SK-N-SH (cell line): ENCODE results near the gene FADS1. TPM values are rescaled to one million over a fixed set of nuclear protein-coding genes. Genes with fewer than 3 reads are reported as not detected.

Experiments
- CTCF ChIA-PET: fragments of 300-600, 350-600 bp; formaldehyde crosslinking; extraction: SDS; loops from one replicate; lab custom pipeline; 2021; lab: Yijun Ruan, JAX
- POLR2A ChIA-PET: fragments of 350-600 bp; sonication (Branson Sonifier 250); formaldehyde crosslinking; extraction: SDS; loops from one replicate; lab custom pipeline; 2020; ENCODE audit warnings: antibody characterized with exemption, inconsistent platforms; lab: Yijun Ruan, JAX
- DNase-seq: peaks from one replicate; pipeline ENCODE4 v3.0.0; 2012
- H2AFZ ChIP-seq: fragments of 200-600 bp; sonication (generic); 2 replicates; pipeline ENCODE4 v1.8.1; 2016; ENCODE audit warnings: antibody characterized with exemption, mild to moderate bottlenecking, low read depth
- H3F3A ChIP-seq: fragments of 200-600 bp; sonication (generic); replicated peaks from 2 replicates; pipeline ENCODE3; 2016; ENCODE audit warnings: antibody characterized with exemption, mild to moderate bottlenecking; ENCODE audit not compliant: insufficient read depth
- H3K27ac ChIP-seq, 2 experiments: fragments of 200-500 bp in 1 of 2; fragments of 200-600 bp in 1 of 2; sonication (Bioruptor generic) in 1 of 2; sonication (generic), shearing (Covaris generic) in 1 of 2; 2 replicates each; pipeline versions ENCODE4 v1.5.1 to v1.6.1; 2014 to 2016; ENCODE audit warnings: low read depth in 2 of 2, inconsistent platforms in 1 of 2, low read length in 1 of 2, mild to moderate bottlenecking in 1 of 2, mixed read lengths in 1 of 2
- H3K27me3 ChIP-seq: fragments of 200-600 bp; sonication (generic), shearing (Covaris generic); 2 replicates; pipeline ENCODE4 v1.6.1; 2016; ENCODE audit warnings: mixed run types; ENCODE audit not compliant: insufficient read depth
- H3K36me3 ChIP-seq, 2 experiments: fragments of 200-500 bp in 1 of 2; fragments of 200-600 bp in 1 of 2; sonication (Bioruptor generic) in 1 of 2; sonication (generic) in 1 of 2; replicated peaks in 1 of 2; 2 replicates each; pipeline versions ENCODE3 to v1.5.1; 2014 to 2016; ENCODE audit warnings: low read length in 1 of 2, mild to moderate bottlenecking in 1 of 2; ENCODE audit not compliant: insufficient read depth in 2 of 2, control insufficient read depth in 1 of 2
- H3K4me1 ChIP-seq, 2 experiments: fragments of 200-500 bp in 1 of 2; fragments of 200-600 bp in 1 of 2; sonication (Bioruptor generic) in 1 of 2; sonication (generic), shearing (Covaris generic) in 1 of 2; 2 replicates each; pipeline versions ENCODE4 v1.5.1 to v1.6.1; 2014 to 2016; ENCODE audit warnings: low read depth in 1 of 2, low read length in 1 of 2, mixed run types in 1 of 2; ENCODE audit not compliant: insufficient read depth in 2 of 2, control insufficient read depth in 1 of 2
- H3K4me2 ChIP-seq: fragments of 200-600 bp; sonication (generic), shearing (Covaris generic); 2 replicates; pipeline ENCODE4 v1.6.1; 2017; ENCODE audit warnings: mixed run types
- H3K4me3 ChIP-seq, 2 experiments: fragments of 200-500 bp in 1 of 2; fragments of 200-600 bp in 1 of 2; sonication (Bioruptor generic) in 1 of 2; sonication (generic), shearing (Covaris generic) in 1 of 2; 2 replicates each; pipeline versions ENCODE4 v1.5.1 to v1.8.1; 2014 to 2016; ENCODE audit warnings: low read depth in 2 of 2, inconsistent platforms in 1 of 2, low read length in 1 of 2, mild to moderate bottlenecking in 1 of 2, mixed read lengths in 1 of 2, moderate library complexity in 1 of 2
- H3K79me2 ChIP-seq: fragments of 200-600 bp; sonication (generic); 2 replicates; pipeline ENCODE4 v1.8.1; 2017; ENCODE audit warnings: mild to moderate bottlenecking; ENCODE audit not compliant: insufficient read depth
- H3K9ac ChIP-seq: fragments of 200-600 bp; sonication (generic); 2 replicates; pipeline ENCODE4 v1.6.1; 2017; ENCODE audit warnings: mixed run types
- H3K9me2 ChIP-seq: fragments of 200-600 bp; sonication (generic); 2 replicates; pipeline ENCODE4 v1.6.1; 2017; ENCODE audit warnings: mixed run types
- H3K9me3 ChIP-seq: fragments of 200-600 bp; sonication (generic); 2 replicates; pipeline ENCODE4 v1.6.1; 2017; ENCODE audit warnings: mixed run types, mild to moderate bottlenecking, moderate library complexity
- H4K20me1 ChIP-seq: fragments of 200-600 bp; sonication (generic); 2 replicates; pipeline ENCODE4 v1.6.1; 2017; ENCODE audit warnings: mild to moderate bottlenecking, mixed run types; ENCODE audit not compliant: insufficient read depth
- CHD2 ChIP-seq: fragments of 150-350 bp; IDR thresholded peaks from 2 replicates; pipeline ENCODE4 v1.6.1; 2018; ENCODE audit warnings: low read length; ENCODE audit not compliant: partially characterized antibody
- ELF1 ChIP-seq: IDR thresholded peaks from 2 replicates; pipeline ENCODE4 v1.4.0; 2012
- EP300 ChIP-seq, 2 experiments: IDR thresholded peaks; 2 replicates each; pipeline versions ENCODE4 v1.4.0 to v1.6.1; 2012; ENCODE audit warnings: borderline replicate concordance in 1 of 2, low read depth in 1 of 2, low read length in 1 of 2
- EZH2phosphoT487 ChIP-seq: fragments of 200-600 bp; sonication (generic); IDR thresholded peaks from 2 replicates; pipeline ENCODE4 v1.6.1; 2017; ENCODE audit warnings: low read depth, mixed run types, mild to moderate bottlenecking, antibody characterized with exemption, moderate library complexity, borderline replicate concordance
- FOSL2 ChIP-seq: IDR thresholded peaks from 2 replicates; pipeline ENCODE4 v1.4.0; 2012; ENCODE audit warnings: low read depth, mild to moderate bottlenecking, moderate library complexity, borderline replicate concordance
- FOXM1 ChIP-seq: IDR thresholded peaks from 2 replicates; pipeline ENCODE4 v1.4.0; 2012; ENCODE audit warnings: low read depth, mild to moderate bottlenecking
- GABPA ChIP-seq: IDR thresholded peaks from 2 replicates; pipeline ENCODE4 v1.4.0; 2012; ENCODE audit warnings: low read depth, mild to moderate bottlenecking
- JUND ChIP-seq: IDR thresholded peaks from 2 replicates; pipeline ENCODE4 v1.4.0; 2012
- MAX ChIP-seq: IDR thresholded peaks from 2 replicates; pipeline ENCODE4 v1.4.0; 2012; ENCODE audit warnings: low read depth
- MEF2A ChIP-seq: IDR thresholded peaks from 2 replicates; pipeline ENCODE4 v1.4.0; 2012; ENCODE audit warnings: low read depth, borderline replicate concordance
- MXI1 ChIP-seq: IDR thresholded peaks from 2 replicates; pipeline ENCODE4 v1.6.1; 2012; ENCODE audit warnings: mild to moderate bottlenecking, low read depth, low read length, improper control_type of control experiment
- NFIC ChIP-seq: IDR thresholded peaks from 2 replicates; pipeline ENCODE4 v1.4.0; 2012; ENCODE audit warnings: borderline replicate concordance
- NRF1 ChIP-seq: IDR thresholded peaks from 2 replicates; pipeline ENCODE4 v1.6.1; 2012; ENCODE audit warnings: low read depth, mild to moderate bottlenecking, low read length
- PBX3 ChIP-seq: IDR thresholded peaks from 2 replicates; pipeline ENCODE4; 2012
- POLR2AphosphoS5 ChIP-seq: IDR thresholded peaks from 2 replicates; pipeline ENCODE4 v1.6.1; 2012; ENCODE audit warnings: low read depth, low read length
- RCOR1 ChIP-seq: fragments of 150-350 bp; IDR thresholded peaks from 2 replicates; pipeline ENCODE4 v1.6.1; 2017; ENCODE audit warnings: antibody characterized with exemption, low read length
- RXRA ChIP-seq: IDR thresholded peaks from 2 replicates; pipeline ENCODE4 v1.4.0; 2012; ENCODE audit warnings: low read depth, mild to moderate bottlenecking, borderline replicate concordance
- SMC3 ChIP-seq: IDR thresholded peaks from 2 replicates; pipeline ENCODE4 v1.6.1; 2012; ENCODE audit warnings: low read depth, low read length, improper control_type of control experiment
- TAF1 ChIP-seq: IDR thresholded peaks from 2 replicates; pipeline ENCODE4 v1.6.1; 2012; ENCODE audit warnings: low read depth, mild to moderate bottlenecking, low read length, moderate library complexity, borderline replicate concordance
- TCF12 ChIP-seq: IDR thresholded peaks from 2 replicates; pipeline ENCODE4 v1.4.0; 2012
- TEAD4 ChIP-seq: IDR thresholded peaks from 2 replicates; pipeline ENCODE4 v1.4.0; 2012; ENCODE audit warnings: mild to moderate bottlenecking, borderline replicate concordance; ENCODE audit not compliant: insufficient read depth
- USF1 ChIP-seq: IDR thresholded peaks from 2 replicates; pipeline ENCODE4 v1.4.0; 2012; ENCODE audit warnings: low read depth, borderline replicate concordance
- USF2 ChIP-seq: fragments of 150-350 bp; IDR thresholded peaks from 2 replicates; pipeline ENCODE4 v1.6.1; 2017; ENCODE audit warnings: antibody characterized with exemption, low read length, low read depth, borderline replicate concordance
- YY1 ChIP-seq: IDR thresholded peaks from 2 replicates; pipeline ENCODE4 v1.4.0; 2012; ENCODE audit warnings: low read depth, mild to moderate bottlenecking
- WGBS: methylation state at CpG from one replicate; pipeline ENCODE4 v1.1.6; 2017; ENCODE audit warnings: low lambda C conversion rate; 5-methylcytosine and 5-hydroxymethylcytosine counted together
- polyA plus RNA-seq, 3 experiments: library from polyadenylated mRNA; depleted of rRNA; stranded (reverse); fragments of >200 nt; gene quantifications; 2 replicates each; pipeline ENCODE4 v1.2.3, GENCODE V29; 2012

FADS1 gene
- polyA plus RNA-seq, 1 of the 3 experiments (the other 2 are of a cell fraction) = 20.6 TPM

- TF ChIP-seq MAX = no peak
- TF ChIP-seq EZH2phosphoT487 = no peak
- no peak for TF ChIP-seq ELF1
- TF ChIP-seq RXRA = no peak
- no peak for TF ChIP-seq JUND
- TF ChIP-seq SMC3 = no peak
- no peak for TF ChIP-seq EP300 (IDR thresholded peaks at IDR 0.05; ENCODE audit: borderline replicate concordance in 1 of 2, low read depth in 1 of 2, low read length in 1 of 2)
- no peak for TF ChIP-seq POLR2AphosphoS5
- TF ChIP-seq FOSL2 = no peak
- no peak for TF ChIP-seq TEAD4
These were observed 38.4 kb downstream of the FADS1 start (continued) for GRCh38 chr11:61778357-61778886.

GRCh38 chr11:61777234-61778090 is 39.3 kb downstream of the FADS1 start:
- Histone ChIP-seq H3K27ac (no peak overlapping the region), H3F3A (no peaks in the 10 kb centered on the region), H3K27me3 (no peaks in the 10 kb centered on the region), H3K36me3 (no peaks in the 10 kb centered on the region), H3K4me2 (no peak overlapping the region), H3K9me3 (no peaks in the 10 kb centered on the region), H3K4me1 (peaks cover 0 to 34% of the 10 kb centered on the region in 2 experiments; a peak in 1 of 4 replicates), H4K20me1 (no peaks in the 10 kb centered on the region), H3K4me3 (no peak overlapping the region), H3K9ac (no peak overlapping the region), H3K79me2 (no peaks in the 10 kb centered on the region), H3K9me2 (no peaks in the 10 kb centered on the region), H2AFZ (no peak overlapping the region)
- CTCF ChIA-PET = interaction anchor here (0.6 to 3.7 kb wide), 9 partner anchors 10 to 305 kb away, joined by 3 to 35 read pairs (median 5); no protein-coding TSS in a partner anchor
- TF ChIP-seq TCF12 (no peak), RXRA (no peak), FOXM1 (no peak), FOSL2 (no peak), EZH2phosphoT487 (no peak), MXI1 (no peak), TEAD4 (no peak), MEF2A (no peak), SMC3 (no peak), USF2 (no peak), RCOR1 (no peak), USF1 (no peak), ELF1 (no peak), NRF1 (no peak), NFIC (no peak), PBX3 (no peak), CHD2 (no peak), GABPA (no peak), TAF1 (no peak), YY1 (no peak)
- POLR2A ChIA-PET = no interaction called here
- WGBS = 97% methylated on average over 48 of the region's 67 CpGs
- DNase-seq = peak; percentile 60
